Stimulated activated CD8-positive, alpha-beta memory T cell treated with anti-CD3 and anti-CD28 coated beads, Interleukin-7, amount 100 ng/mL, for 1 hour (primary cell): Measurements from ENCODE around the gene CELA2A.
"Not testable (repeated sequence)": the region's sequence is repeated elsewhere in the genome, so short reads cannot be mapped to it uniquely, and the experiment has no call there.

Source experiments
- DNase-seq, 2 donors: peaks; one replicate each; pipeline ENCODE4 v3.0.0-alpha.2; 2020; ENCODE audit warnings: low read depth in 2 of 2

Gene CELA2A

GRCh38 chr1:15500184-15501178 is 43.9 kb downstream of the CELA2A start:
- DNase-seq: no peak

- peak; percentile 4 to 13 for DNase-seq
Observed at GRCh38 chr1:15501208-15502032, 44.9 kb downstream of the CELA2A start.

- no peak for DNase-seq
Observed at GRCh38 chr1:15504436-15504835, 47.9 kb downstream of the CELA2A start.

- no peak for DNase-seq
Observed at GRCh38 chr1:15506831-15507230, 50.3 kb downstream of the CELA2A start.

GRCh38 chr1:15507278-15507677 is 50.7 kb downstream of the CELA2A start:
- no peak for DNase-seq

- DNase-seq: no peak
Observed at GRCh38 chr1:15508700-15509487, 52.4 kb downstream of the CELA2A start.

- DNase-seq: no peak
Observed at GRCh38 chr1:15509586-15509985, 53.1 kb downstream of the CELA2A start.

- DNase-seq: no peak
Observed at GRCh38 chr1:15510611-15511405, 54.3 kb downstream of the CELA2A start.

- DNase-seq: no peak
Observed at GRCh38 chr1:15513192-15513591, 56.7 kb downstream of the CELA2A start.

GRCh38 chr1:15513919-15514318 is 57.4 kb downstream of the CELA2A start:
- DNase-seq: no peak

- DNase-seq: not testable (repeated sequence)
Observed at GRCh38 chr1:15514557-15514956, 58.0 kb downstream of the CELA2A start.

GRCh38 chr1:15515022-15515663 is 58.6 kb downstream of the CELA2A start:
- no peak for DNase-seq

- DNase-seq: no peak
Observed at GRCh38 chr1:15519625-15520024, 63.1 kb downstream of the CELA2A start.

- not testable (repeated sequence) for DNase-seq
Observed at GRCh38 chr1:15521206-15521906, 64.8 kb downstream of the CELA2A start.
